Fibroblast of mammary gland (primary cell): ENCODE results near the gene CST3.

ENCODE experiments used
- DNase-seq: peaks from one replicate; pipeline ENCODE4 v3.0.0-alpha.2; 2010; ENCODE audit warnings: low read depth
- H3K4me3 ChIP-seq: 2 replicates; pipeline ENCODE4 v1.5.1; 2011; ENCODE audit warnings: low read depth, mild to moderate bottlenecking, low read length, moderate library complexity; ENCODE audit not compliant: control insufficient read depth
- TF ChIP-seq, protein P1 (sequence below): conservative IDR thresholded peaks from 2 replicates; pipeline ENCODE4 v1.5.1; 2011; ENCODE audit warnings: low read depth, low read length, inconsistent platforms; ENCODE audit not compliant: control insufficient read depth, insufficient read depth

Gene CST3

GRCh38 chr20:23679133-23680092 lies 41.7 kb upstream of the CST3 start:
- TF ChIP-seq, protein P1, sequence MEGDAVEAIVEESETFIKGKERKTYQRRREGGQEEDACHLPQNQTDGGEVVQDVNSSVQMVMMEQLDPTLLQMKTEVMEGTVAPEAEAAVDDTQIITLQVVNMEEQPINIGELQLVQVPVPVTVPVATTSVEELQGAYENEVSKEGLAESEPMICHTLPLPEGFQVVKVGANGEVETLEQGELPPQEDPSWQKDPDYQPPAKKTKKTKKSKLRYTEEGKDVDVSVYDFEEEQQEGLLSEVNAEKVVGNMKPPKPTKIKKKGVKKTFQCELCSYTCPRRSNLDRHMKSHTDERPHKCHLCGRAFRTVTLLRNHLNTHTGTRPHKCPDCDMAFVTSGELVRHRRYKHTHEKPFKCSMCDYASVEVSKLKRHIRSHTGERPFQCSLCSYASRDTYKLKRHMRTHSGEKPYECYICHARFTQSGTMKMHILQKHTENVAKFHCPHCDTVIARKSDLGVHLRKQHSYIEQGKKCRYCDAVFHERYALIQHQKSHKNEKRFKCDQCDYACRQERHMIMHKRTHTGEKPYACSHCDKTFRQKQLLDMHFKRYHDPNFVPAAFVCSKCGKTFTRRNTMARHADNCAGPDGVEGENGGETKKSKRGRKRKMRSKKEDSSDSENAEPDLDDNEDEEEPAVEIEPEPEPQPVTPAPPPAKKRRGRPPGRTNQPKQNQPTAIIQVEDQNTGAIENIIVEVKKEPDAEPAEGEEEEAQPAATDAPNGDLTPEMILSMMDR: no peak
- H3K4me3 ChIP-seq: no peak overlapping the region
- DNase-seq: no peak

DNA sequence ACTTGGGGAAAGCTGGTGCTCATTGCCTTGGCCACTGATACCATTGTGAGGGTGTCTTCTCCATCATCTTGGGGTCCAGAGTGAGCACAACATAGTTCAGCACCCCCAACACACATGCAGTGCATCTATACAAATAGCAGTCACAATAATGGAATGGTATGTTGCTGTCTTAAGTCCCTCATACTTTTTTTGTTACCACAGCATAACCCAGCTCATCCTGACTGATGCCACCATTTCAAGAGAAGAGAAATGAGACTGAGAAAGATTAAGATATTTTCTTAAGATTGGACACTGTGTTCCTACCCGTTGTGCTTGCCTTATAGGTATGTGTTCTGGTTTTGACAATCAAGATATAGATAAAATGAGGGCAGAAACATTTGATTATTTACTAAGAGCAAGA lies 35.5 kb upstream of the CST3 start:
- H3K4me3 ChIP-seq: no peak overlapping the region
- TF ChIP-seq, protein P1: no peak
- DNase-seq: no peak

GRCh38 chr20:23672158-23672557 lies 34.4 kb upstream of the CST3 start:
- no peak overlapping the region for H3K4me3 ChIP-seq
- TF ChIP-seq, protein P1: no peak
- DNase-seq: no peak

DNA sequence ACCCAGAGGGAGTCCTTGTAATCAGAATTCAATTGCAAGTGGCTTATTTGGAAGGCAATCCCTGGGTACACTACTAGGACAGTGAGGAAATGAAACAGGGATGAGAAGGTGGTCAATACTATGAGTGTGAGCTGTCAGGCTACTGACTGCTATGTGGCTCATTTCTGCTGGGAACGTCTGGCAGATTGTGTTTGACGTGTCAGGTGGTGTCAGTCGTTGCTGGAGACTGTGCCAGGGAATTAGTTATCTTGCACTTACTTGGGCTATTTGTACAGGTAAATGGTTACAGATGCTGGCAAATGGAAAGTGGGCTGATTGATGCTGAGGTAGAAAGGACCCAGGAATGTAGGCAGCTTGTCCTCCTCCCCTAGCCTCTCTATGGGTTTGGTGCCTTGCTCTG lies 33.7 kb upstream of the CST3 start:
- TF ChIP-seq, protein P1: no peak
- DNase-seq: no peak

GRCh38 chr20:23670361-23670760 lies 32.6 kb upstream of the CST3 start:
- no peak overlapping the region for H3K4me3 ChIP-seq
- TF ChIP-seq, protein P1: no peak
- DNase-seq: no peak

More for the DNA sequence above, 33.7 kb upstream of the CST3 start:
- no peak overlapping the region for H3K4me3 ChIP-seq

DNA sequence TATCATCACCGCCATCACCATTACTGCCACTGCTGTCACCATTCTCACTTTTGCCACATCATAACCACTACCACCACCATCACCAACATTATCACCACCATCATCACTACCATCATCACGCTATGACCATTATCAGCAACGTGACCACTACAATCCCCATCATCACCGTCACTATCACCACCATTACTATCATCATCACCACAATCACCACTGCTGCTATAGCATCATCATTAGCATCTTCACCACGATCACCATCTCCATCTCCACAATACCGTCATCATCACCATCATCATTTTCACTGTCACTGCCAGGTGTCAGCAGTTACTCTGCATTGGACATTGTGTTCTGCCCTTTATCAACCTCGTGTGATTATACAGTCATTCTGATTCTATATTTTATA lies 32.1 kb upstream of the CST3 start:
- H3K4me3 ChIP-seq: no peak overlapping the region
- TF ChIP-seq, protein P1: no peak
- DNase-seq: no peak
